ENCODE data around the gene ACSL6. TPM values are rescaled to one million over a fixed set of nuclear protein-coding genes. Genes with fewer than 3 reads are reported as not detected.

The ACSL6 gene, protein sequence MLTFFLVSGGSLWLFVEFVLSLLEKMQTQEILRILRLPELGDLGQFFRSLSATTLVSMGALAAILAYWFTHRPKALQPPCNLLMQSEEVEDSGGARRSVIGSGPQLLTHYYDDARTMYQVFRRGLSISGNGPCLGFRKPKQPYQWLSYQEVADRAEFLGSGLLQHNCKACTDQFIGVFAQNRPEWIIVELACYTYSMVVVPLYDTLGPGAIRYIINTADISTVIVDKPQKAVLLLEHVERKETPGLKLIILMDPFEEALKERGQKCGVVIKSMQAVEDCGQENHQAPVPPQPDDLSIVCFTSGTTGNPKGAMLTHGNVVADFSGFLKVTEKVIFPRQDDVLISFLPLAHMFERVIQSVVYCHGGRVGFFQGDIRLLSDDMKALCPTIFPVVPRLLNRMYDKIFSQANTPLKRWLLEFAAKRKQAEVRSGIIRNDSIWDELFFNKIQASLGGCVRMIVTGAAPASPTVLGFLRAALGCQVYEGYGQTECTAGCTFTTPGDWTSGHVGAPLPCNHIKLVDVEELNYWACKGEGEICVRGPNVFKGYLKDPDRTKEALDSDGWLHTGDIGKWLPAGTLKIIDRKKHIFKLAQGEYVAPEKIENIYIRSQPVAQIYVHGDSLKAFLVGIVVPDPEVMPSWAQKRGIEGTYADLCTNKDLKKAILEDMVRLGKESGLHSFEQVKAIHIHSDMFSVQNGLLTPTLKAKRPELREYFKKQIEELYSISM
- total RNA-seq: 32.9 TPM

DNA sequence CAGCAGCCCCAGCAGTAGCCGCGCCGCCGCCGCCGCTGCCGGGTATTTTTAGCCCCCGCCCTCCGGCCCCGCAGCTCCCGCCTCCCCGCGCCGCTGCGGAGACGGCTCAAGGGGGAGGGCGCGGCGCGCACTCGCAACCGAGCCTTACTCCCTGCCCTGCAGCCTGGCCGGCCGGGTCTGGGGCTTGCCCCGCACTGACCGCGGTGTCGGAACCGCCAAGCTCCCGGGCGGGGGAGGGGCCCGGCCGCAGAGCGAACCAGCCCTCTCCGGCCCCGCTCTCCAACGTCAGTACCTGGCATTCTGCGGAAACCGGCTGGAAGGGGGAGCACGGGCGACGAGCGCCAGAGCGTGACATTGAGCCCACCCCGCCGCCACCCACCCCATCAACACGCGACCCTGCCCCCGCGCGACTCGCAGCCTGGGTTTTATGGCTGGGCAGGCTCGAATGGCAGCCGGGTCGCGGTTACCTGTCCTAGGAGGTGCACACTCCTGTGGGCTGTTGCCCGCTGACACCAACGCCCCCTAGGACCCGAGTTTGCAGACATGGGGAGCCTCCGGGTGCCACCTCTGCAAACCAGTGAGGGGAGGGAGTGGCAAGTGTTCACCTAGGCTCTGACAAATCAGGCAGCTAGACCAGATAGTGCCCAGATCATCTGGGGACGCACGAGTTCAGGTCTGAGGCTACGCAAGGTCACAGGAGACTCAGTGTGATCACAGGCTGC is at the start of gene ACSL6:
TSS of gene ACSL6 (minus strand) at position 37 of the 722 bp plus-strand sequence. CDS start 105 bp downstream, outside the sequence.
- DNase-seq: peak; percentile 28

DNA sequence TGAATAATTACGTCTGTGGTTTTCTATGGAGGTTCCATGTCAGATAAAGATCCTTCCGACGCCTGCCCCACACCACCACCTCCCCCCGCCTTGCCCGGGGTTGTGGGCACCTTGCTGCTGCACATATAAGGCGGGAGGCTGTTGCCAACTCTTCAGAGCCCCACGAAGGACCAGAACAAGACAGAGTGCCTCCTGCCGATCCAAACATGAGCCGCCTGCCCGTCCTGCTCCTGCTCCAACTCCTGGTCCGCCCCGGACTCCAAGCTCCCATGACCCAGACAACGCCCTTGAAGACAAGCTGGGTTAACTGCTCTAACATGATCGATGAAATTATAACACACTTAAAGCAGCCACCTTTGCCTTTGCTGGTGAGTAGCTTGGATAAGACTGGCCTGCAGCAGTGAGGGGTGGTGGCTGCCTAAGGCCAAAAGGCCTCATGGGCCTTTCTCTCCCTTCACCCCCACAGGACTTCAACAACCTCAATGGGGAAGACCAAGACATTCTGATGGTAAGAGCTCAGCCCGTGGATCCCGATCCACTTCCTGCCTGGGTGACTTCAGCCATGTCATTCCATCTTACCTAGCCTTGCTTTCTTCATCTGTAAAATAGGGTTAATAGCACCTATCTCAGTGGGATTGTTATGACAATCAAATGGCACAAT is 49.2 kb upstream of the ACSL6 start, which contains the start of gene IL3:
TSS of gene IL3 (plus strand) at position 155 of the 661 bp plus-strand sequence. CDS start at position 207, 52 bp downstream.
- no peak for DNase-seq

DNA sequence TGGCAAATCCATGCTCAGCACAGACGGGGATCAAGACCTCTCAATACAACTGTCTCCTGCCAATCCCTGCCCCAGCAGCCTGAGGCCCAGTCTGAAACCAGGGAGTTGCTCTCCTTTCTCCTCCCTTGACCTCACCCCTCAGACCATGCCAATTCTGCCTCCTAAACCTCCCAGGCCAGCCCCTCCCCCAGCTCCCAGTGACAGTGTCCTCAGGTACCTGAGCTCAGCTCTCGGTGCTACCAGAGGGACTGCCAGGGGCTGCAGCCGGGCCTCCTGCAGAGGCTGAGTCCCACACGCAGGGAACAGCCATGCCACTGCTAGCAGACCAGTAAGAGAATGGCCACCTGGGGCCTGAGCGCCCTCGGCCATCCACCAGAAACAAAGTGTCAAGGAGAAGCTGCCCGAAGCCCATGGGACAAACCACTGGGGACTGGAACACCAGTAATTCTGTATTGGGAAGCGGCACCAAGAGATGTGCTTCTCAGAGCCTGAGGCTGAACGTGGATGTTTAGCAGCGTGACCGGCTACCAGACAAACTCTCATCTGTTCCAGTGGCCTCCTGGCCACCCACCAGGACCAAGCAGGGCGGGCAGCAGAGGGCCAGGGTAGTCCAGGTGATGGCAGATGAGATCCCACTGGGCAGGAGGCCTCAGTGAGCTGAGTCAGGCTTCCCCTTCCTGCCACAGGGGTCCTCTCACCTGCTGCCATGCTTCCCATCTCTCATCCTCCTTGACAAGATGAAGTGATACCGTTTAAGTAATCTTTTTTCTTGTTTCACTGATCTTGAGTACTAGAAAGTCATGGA is 48.4 kb upstream of the ACSL6 start:
- no peak for DNase-seq

DNA sequence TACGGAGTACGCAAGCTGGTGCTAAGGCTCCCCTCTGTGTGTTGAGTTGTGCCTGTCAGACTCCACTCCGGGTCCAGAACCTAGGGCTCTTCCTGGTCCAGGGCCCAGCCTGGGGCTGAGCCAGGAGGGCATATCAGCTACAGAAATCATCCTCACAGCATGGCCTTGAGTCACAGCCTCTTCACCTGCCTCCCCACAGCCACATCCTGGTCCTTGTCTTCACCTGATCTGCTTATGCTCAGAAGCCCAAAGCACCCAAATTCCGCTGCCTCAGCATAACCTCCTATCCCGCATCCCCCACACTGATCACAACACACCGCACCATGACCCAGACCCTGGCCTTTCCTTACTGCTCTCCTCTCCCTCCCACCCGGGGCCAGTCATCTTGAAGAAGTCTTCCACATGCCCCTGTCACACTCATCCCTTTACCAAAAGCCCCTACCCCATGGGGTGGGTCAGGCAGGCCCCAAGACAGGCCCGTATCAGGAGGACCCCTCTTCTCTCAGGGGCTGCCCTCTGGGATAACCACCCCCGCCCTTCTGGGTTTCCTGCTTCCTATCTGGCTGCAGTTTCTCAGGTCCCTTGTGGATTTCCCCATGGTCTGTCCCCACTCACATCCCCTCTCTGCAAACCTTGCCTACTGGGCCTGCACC is 47.7 kb upstream of the ACSL6 start:
- no peak for DNase-seq

DNA sequence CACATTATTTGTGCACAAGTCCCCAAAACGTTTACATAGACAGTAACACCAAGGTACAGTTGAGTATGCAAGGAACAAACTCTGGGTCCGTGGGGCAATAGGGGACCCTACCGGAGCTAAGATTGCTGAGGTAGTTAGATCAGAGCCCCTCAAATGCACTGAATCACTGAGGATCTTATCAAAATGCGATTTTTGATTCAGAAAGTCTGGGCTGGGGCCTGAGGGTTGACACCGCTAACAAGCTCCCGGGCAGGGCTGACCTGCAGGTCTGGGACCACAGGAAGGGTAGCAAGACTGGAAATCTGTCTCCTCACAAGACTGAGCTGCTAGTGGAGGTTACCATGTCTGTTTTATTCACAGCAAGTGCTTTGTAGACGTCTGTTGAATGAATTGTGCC is 47.2 kb upstream of the ACSL6 start:
- no peak for DNase-seq

DNA sequence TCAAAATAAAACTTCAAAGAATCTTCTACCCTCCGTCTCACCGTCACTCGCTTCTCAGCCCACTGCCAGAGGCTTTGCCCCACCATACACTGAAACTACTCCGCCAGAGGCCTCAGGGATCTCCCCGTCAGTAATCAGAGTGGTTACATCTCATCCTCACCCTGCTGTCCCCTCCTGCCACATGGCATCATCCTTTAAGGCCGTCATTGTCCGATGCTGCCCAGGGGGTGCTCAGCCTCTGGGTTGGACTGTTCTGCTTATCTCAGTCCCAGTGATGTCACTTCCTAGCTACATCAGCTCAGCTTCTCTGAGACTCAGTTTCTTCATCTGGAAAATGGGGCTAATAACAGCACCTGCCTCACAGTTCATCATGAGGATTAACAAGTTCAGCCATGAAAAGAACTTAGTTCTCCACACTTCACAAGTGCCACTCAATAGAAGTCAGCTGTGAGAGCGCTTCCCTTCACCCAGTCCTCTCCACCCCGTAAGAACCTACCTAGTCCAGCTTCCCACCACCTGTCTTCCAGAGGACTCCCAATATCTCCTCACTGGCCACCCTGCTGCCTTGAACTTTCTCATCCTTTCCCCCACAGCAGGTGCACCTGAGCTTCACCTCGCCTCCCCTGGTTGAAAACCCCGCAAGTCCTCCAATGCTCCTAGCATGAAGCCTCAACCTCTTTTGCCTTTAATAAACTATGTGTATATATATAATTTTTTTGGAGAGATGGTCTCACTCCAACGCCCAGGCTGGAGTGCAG is 46.2 kb upstream of the ACSL6 start:
- DNase-seq: no peak

DNA sequence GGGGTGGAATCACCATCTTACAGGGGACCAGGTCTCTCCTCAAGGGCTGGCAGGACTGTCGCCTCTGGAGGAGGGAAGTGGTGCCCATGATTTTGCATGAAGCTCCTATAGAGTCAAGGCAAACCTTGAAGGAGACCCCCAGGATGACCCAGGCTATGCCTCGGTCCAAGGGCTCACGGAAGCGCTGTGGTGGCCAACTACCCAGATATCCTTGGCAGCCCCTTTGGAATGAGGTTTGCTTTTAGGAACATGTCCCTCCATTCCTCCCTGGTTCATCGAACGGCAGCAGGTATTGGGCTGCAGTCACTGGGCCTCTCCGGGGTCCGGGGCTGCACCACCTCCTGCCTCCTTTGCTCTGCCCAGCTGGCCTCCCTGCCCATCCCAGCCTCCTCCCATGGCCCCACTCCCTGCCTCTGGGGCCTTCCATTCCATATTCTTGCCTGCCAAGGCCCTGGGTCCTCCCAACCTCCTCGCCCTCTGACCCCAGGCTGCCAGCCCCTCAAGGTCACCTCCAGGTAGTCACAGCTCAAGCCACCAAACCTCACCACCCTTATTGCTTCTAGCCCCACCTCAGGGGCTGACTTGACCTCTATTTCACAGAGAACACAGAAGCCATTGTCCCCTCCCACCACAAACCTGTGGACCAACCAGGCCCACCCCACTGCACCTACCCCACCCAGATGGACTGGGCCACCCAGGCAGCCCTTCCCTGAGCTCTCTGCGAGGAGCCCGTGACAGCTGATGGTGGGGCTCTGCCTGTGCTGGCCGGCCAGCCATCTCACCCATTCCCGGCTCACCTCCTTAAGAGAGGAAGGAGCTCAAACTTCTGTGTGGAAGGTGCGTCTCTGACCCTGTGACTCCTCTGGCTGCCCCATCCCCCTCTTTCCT is 45.4 kb upstream of the ACSL6 start:
- DNase-seq: no peak

DNA sequence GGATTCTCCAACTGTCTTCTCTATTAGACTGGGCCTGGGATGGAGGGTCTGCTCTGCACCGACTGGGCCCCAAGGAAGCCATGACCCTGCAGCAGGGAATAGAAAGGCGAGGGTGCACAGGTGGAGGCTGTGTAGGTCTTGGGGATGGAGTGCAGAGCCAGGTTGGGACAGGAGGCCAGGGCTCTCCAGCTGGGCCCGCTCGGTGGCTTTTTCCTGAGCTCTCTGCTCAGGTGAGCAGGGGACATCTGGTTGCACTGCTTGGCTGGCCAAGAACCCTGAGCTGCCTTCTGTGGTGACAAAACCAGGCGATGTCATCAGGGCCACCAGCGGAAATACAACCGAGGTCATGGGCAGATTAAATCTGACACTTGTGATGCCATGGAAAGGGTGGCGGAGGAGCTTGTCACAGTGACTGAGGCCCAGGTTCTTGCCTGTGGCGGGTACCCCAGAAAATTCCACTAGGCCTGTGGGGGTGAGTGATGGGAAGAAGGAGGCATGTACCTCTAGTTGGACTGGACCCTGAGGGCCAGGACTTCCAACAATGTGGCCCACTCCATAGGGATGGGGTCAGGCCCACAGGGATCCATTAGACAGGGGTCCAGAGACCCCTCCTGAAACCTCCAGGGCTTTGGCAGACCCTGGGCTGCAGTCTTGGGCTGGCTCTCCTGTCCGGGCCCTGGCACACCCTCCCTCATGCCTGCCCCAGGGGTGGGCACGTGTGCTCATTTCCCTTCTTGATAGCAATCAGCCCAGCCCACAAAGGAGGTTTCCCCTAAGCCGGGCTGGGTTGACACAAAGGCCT is 44.6 kb upstream of the ACSL6 start:
- DNase-seq: no peak

DNA sequence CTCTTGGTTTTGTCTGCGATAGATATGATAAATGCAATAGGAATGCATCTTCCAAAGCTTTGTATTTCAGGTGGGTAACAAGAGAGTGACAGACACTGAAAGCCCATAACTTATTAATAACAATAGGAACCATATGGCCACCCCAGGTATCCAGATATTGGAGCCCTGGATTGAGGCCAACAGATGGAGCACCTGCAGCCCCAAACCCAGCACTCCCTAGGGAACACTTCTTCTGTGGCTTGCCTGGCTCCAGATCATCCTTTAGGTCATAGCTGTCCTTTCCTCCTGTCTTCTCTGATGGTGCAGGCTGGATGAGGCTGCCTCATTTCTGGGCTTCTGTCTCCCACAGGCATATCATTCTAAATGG is 44.0 kb upstream of the ACSL6 start:
- DNase-seq: no peak

DNA sequence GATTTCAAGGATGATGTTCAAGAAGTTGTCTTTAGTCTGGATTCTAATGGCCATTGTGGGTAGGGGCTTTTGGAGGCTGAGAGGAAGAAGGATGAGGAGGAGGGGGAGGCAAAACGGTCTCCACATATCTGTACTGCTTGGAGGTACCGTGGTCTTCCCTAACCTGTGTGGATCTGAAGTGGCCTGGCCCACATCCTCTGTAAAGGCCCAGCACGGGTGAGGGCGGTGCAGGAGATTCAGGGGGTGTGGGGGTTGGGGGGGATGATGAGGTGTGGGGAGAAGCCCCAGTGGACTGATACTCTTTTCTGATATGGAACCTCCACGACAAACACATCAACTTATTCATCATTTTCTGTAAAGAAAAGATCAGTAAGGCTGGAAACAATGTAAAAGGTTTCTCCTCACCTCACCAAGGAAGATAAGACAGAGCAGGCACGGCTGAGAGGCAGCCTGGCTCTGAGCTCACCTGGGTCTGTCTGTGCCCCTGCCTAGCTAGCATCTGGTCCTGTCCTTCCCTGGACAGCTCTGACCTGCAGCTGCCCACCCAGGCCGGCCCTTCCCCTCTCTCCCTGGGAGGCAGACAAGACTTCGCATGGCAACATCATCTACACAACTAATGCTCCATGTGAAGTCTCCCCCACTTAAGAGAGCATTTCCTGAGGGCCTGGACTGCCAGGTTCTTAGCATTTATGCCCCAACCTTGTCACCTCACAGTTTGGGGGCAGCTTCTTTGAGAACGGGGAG is 43.4 kb upstream of the ACSL6 start:
- no peak for DNase-seq

DNA sequence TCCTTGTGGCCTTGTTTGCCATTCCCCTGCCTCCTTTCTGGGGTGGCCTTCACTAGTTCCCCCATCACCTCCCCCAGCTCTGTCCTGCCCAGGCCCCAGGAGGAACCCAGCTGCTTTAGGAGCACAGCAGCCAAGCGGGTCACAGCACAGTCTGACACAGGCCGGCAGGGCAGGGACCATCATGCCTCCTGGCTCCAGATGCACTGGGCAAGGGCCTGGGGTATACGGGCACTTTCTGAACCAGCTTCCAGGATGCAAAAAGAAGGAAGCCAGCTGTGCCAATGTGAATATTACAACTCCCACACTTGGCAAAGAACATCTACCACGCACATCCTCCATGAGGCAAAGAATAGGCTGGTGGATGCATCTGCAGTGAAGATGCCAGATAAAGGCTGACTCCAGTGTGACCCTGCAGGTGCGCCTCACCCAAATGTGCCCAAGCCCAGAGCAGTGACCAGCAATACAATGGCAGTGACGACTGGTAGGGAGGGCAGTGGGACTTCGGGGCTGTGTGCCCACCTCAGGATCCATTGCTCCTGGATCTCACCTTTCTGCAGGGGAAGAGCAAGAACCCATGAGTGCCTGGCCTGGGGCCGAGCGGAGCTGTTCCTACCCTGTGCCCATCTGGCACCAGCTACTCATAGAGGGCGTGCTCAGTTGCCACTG is 42.7 kb upstream of the ACSL6 start:
- no peak for DNase-seq

DNA sequence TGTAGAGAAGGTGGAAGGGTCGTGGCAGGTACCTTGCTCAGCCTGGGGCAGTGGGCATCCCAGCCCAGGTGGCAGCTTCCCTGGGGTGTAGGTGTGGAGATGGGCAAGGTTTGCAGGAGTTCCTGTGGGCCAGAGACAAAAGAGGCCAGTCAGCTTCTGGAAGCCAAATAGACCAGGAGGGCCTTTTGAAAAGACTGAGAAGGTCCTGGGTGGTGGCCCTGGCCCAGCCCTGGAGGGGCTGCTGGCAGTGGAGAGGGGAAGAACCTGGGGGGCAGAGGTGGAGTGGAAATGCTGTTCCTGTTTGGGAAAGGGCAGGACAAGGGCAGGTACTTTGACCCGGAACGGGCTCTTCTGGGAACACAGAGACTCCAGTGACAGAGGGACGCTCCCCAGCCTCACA is 42.0 kb upstream of the ACSL6 start:
- no peak for DNase-seq

DNA sequence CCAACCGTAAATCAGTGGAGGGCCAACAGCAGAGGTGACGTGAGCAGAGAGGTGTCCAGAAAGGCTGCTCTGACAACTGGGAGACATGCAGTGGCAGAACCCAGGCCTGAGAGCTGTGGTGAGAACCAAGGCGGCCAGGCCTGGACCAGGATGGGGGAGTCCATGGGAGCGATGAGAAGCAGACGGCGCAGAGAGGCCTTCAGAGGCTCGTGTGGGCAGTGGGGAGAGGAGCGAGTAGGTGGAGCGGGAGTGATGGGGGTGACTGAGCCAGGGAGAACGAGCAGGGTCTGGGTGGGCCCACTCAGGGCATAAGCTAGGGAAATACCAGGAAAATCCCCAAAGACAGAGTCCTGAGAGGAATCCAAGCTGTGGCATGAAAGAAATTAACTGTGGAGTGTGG is 41.1 kb upstream of the ACSL6 start:
- DNase-seq: no peak

DNA sequence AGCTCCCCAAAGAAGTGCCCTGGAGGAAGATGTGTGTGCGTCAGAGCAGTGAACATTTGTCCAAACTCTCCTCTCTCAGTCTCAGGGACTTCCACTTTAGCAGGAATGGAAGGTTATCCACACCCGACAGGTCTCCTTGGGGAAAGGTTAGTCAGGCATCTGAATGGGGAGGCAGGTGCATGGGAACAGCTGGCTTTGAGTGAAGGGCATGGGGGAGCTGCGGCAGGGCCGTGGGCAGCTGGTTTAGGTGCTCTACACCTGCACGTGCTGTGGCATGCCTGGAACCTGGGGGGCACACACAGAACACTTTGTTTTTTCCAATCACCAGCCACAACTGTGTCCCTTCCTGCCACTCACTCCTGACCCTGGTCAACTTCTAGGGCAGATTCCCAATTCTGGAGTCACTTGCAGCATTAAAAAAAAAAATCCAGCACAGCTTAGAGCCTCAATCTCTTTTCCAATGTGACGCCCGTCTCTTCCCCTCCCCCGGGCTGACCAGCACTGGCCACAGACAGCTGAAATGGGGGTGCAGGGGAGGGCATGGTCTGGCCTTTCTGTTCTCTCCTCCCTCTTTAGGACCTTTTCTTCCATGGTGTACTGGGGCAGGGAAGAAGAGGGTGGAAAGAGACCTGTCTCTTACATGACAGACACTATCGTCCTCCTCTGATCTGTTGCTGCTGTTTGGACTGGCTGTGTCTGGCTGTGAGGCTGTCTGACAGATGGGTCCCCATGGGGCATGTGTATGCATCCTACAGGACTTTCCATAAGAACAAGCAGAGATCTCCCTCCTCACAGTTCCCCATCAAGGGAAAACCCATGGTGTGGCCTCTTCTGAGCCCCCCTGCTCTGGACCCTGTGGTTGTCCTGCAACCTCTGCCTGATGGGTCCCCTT is 39.4 kb upstream of the ACSL6 start:
- no peak for DNase-seq

DNA sequence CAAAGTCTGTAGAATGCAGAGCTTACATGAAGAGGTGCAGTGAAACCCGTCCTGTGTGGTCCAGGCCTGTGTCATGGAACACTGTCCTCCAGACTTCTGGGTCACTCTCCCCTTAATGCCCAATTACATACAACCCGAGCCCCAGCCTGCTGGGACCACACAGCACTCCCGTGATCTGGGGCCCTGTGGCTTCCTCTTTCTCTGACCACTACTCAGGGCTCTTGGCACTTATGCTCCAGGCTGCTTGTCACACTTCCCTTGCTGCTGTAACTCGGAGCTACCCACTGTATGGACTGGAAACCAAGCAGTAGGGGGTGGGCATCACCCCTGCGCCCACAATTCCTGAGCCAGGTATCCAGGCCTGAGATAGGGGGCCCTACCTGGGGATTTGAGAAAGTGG is 38.7 kb upstream of the ACSL6 start:
- DNase-seq: no peak

DNA sequence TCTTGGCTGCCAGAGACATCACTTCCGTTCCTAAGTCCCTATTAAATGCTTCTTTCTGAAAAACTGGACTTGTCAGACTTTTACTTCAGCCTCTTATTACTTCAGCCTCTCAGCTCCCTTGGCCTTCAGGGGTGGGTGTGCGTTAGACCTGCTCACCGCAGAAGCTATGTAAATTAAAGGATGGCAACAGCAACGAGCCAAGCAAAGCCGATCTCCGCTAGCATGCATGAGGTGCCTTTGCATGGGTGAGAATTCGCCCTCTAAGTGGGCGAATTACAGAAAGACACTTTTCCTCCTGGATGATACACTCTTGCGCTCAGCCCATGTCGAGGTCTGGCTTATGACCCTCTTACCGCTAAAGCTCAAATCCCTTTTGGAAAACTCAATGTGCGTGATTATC is 38.1 kb upstream of the ACSL6 start:
- no peak for DNase-seq

Measured in occipital lobe (tissue), 2 donors.